ENCODE results near the gene EMSY.

- TF ChIP-seq POLR2A (IDR thresholded peaks at IDR 0.05) (no peak), CTCF (IDR thresholded peaks at IDR 0.05) (no peak)
Observed at GRCh38 chr11:76424379-76424778, 20.4 kb upstream of the EMSY start.

Data from testis (tissue), 2 donors.